Adrenal gland (tissue), 5 donors: ENCODE data around the gene SPG7.

Source experiments
- POLR2A ChIP-seq, 2 donors: fragments of 450-650 bp; IDR thresholded peaks; one replicate each; pipeline ENCODE4 v1.6.1; 2017; ENCODE audit warnings: antibody characterized with exemption in 2 of 2, mild to moderate bottlenecking in 2 of 2, moderate library complexity in 1 of 2
- TF ChIP-seq, protein P1 (sequence below), 6 experiments: fragments of 450-650 bp in 4 of 6; fragments of 200-600 bp in 2 of 6; sonication (generic) in 1 of 6; IDR thresholded peaks; 1 replicate in 5 of 6; 2 replicates in 1 of 6; pipeline versions ENCODE4 v1.5.1 to v1.8.0; 2016 to 2021; ENCODE audit warnings: antibody characterized with exemption in 6 of 6, mild to moderate bottlenecking in 2 of 6, moderate library complexity in 1 of 6
- donor health status: DM: no; HTN: no; CAD: no.

- TF ChIP-seq, protein P1, sequence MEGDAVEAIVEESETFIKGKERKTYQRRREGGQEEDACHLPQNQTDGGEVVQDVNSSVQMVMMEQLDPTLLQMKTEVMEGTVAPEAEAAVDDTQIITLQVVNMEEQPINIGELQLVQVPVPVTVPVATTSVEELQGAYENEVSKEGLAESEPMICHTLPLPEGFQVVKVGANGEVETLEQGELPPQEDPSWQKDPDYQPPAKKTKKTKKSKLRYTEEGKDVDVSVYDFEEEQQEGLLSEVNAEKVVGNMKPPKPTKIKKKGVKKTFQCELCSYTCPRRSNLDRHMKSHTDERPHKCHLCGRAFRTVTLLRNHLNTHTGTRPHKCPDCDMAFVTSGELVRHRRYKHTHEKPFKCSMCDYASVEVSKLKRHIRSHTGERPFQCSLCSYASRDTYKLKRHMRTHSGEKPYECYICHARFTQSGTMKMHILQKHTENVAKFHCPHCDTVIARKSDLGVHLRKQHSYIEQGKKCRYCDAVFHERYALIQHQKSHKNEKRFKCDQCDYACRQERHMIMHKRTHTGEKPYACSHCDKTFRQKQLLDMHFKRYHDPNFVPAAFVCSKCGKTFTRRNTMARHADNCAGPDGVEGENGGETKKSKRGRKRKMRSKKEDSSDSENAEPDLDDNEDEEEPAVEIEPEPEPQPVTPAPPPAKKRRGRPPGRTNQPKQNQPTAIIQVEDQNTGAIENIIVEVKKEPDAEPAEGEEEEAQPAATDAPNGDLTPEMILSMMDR (IDR thresholded peaks at IDR 0.05) = no peak
- no peak for TF ChIP-seq POLR2A (IDR thresholded peaks at IDR 0.05)
Measured at GRCh38 chr16:89538286-89538685, 30.1 kb downstream of the SPG7 start.
